K562 (cell line): ENCODE measurements around the gene IL20. TPM values are rescaled to one million over a fixed set of nuclear protein-coding genes. Genes with fewer than 3 reads are reported as not detected.

Source experiments
- ATF7 ChIP-seq: fragments of 450-650 bp; IDR thresholded peaks from 2 replicates; pipeline ENCODE4 v1.7.1; 2014; ENCODE audit warnings: mild to moderate bottlenecking, moderate library complexity
- BCOR ChIP-seq: fragments of 450-650 bp; IDR thresholded peaks from 2 replicates; pipeline ENCODE4 v1.6.1; 2016
- BHLHE40 ChIP-seq: IDR thresholded peaks from 2 replicates; pipeline ENCODE4 v1.6.1; 2011; ENCODE audit warnings: low read length, improper control_type of control experiment
- ELK1 ChIP-seq: sonication (generic); formaldehyde crosslinking; IDR thresholded peaks from 2 replicates; pipeline ENCODE4 v1.8.1; 2022; ENCODE audit warnings: missing genetic modification reagents
- FOS ChIP-seq: IDR thresholded peaks from 3 replicates; pipeline ENCODE4 v1.6.1; 2011; ENCODE audit not compliant: insufficient read length; ENCODE audit errors: extremely low read depth
- FUS ChIP-seq: fragments of 200-400 bp; formaldehyde crosslinking; optimal IDR thresholded peaks from 2 replicates; pipeline ENCODE3; 2017; ENCODE audit warnings: low read depth, low read length
- HCFC1 ChIP-seq: IDR thresholded peaks from 2 replicates; pipeline ENCODE4 v1.6.1; 2012; ENCODE audit warnings: low read depth, low read length, improper control_type of control experiment
- HDAC2 ChIP-seq: fragments of 450-650 bp; IDR thresholded peaks from 2 replicates; pipeline ENCODE4 v1.6.1; 2016; ENCODE audit warnings: mild to moderate bottlenecking
- JUN ChIP-seq, 2 experiments: sonication (generic) in 1 of 2; formaldehyde crosslinking in 1 of 2; IDR thresholded peaks; 2 replicates each; pipeline versions ENCODE4 v1.6.1 to v1.8.0; 2012 to 2022; ENCODE audit warnings: borderline replicate concordance in 2 of 2, mild to moderate bottlenecking in 2 of 2, improper control_type of control experiment in 1 of 2, low read depth in 1 of 2, low read length in 1 of 2, missing genetic modification reagents in 1 of 2
- KDM5B ChIP-seq: fragments of 200-600 bp; sonication (generic); IDR thresholded peaks from 2 replicates; pipeline ENCODE4 v1.6.1; 2012; ENCODE audit warnings: low read depth, mild to moderate bottlenecking, moderate library complexity, low read length, control low read depth, inconsistent platforms; ENCODE audit not compliant: insufficient replicate concordance
- MXI1 ChIP-seq: IDR thresholded peaks from 2 replicates; pipeline ENCODE4 v1.6.1; 2011; ENCODE audit warnings: low read depth, mild to moderate bottlenecking, improper control_type of control experiment, low read length
- NR1H2 ChIP-seq: sonication (generic); formaldehyde crosslinking; IDR thresholded peaks from 2 replicates; pipeline ENCODE4 v1.4.0; 2020; ENCODE audit warnings: mild to moderate bottlenecking, missing genetic modification reagents
- NR3C1 ChIP-seq: sonication (generic); formaldehyde crosslinking; IDR thresholded peaks from 2 replicates; pipeline ENCODE4 v1.8.1; 2022; ENCODE audit warnings: missing genetic modification reagents
- PPARD ChIP-seq: fragments of 250-450 bp; sonication (Bioruptor Pico); IDR thresholded peaks from 2 replicates; pipeline ENCODE4 v1.8.0; 2022; ENCODE audit warnings: inconsistent platforms, mild to moderate bottlenecking, moderate library complexity
- RFX5 ChIP-seq: IDR thresholded peaks from 2 replicates; pipeline ENCODE4 v1.6.1; 2011; ENCODE audit warnings: low read depth, mild to moderate bottlenecking, improper control_type of control experiment, low read length
- RREB1 ChIP-seq: fragments of 250-450 bp; sonication (Bioruptor Pico); IDR thresholded peaks from 2 replicates; pipeline ENCODE4 v1.4.0; 2020
- ZNF121 ChIP-seq: sonication (generic); formaldehyde crosslinking; conservative IDR thresholded peaks from 2 replicates; pipeline ENCODE4 v1.8.0; 2022; ENCODE audit warnings: missing genetic modification reagents
- ZNF197 ChIP-seq: fragments of 200-800 bp; sonication (Bioruptor generic); IDR thresholded peaks from 2 replicates; pipeline ENCODE4 v1.6.1; 2016; ENCODE audit warnings: low read depth, missing genetic modification characterization, missing compliant biosample characterization
- ZNF23 ChIP-seq: fragments of 250-450 bp; sonication (Bioruptor Pico); IDR thresholded peaks from 2 replicates; pipeline ENCODE4 v1.4.0; 2020; ENCODE audit warnings: mild to moderate bottlenecking
- ZNF561 ChIP-seq: fragments of 450-650 bp; formaldehyde crosslinking; conservative IDR thresholded peaks from 2 replicates; pipeline ENCODE4 v1.4.0; 2020; ENCODE audit warnings: mild to moderate bottlenecking, moderate library complexity
- ZNF639 ChIP-seq, 2 experiments: fragments of 200-800 bp in 1 of 2; sonication (Bioruptor generic) in 1 of 2; sonication (generic) in 1 of 2; formaldehyde crosslinking in 1 of 2; IDR thresholded peaks in 1 of 2; conservative IDR thresholded peaks in 1 of 2; 2 replicates each; pipeline versions ENCODE4 v1.5.0 to v1.6.1; 2016 to 2020; ENCODE audit warnings: missing compliant biosample characterization in 1 of 2, missing genetic modification characterization in 1 of 2, missing genetic modification reagents in 1 of 2
- polyA plus RNA-seq, 8 experiments: library from polyadenylated mRNA; depleted of rRNA in 4 of 8; stranded (reverse) in 5 of 8; unstranded in 3 of 8; fragments of >200 nt; fragmentation: Nextera tagmentation in 2 of 8; fragmentation: Illumina TruSeq in 1 of 8; extraction: Ambion mirVana in 2 of 8; extraction: Trizol in 1 of 8; gene quantifications; 2 replicates each; pipeline versions ENCODE4 v1.2.1 to v1.2.3, GENCODE V29; 2011 to 2014; ENCODE audit warnings: inconsistent platforms in 1 of 8, missing spikeins in 1 of 8
- total RNA-seq, 7 experiments: library from RNA; depleted of rRNA in 6 of 7; stranded (reverse); fragments of >200 nt in 6 of 7; fragmentation: Illumina TruSeq in 2 of 7; extraction: Trizol in 2 of 7; gene quantifications; 2 replicates each; pipeline versions ENCODE4 v1.2.1 to v1.2.3, GENCODE V29; 2011 to 2021; ENCODE audit warnings: low replicate concordance in 1 of 7

The IL20 gene
- total and polyA plus RNA-seq, 9 of the 15 experiments (the other 6 are each of a cell fraction or from before 2014, with no cell fraction given): not detected

GRCh38 chr1:206856674-206857464 is 8.6 kb upstream of the IL20 start (continued):
- TF ChIP-seq ELK1 (CRISPR knock-in tag) (no peak), RREB1 (CRISPR knock-in tag) (no peak), HDAC2 (no peak), ZNF23 (CRISPR knock-in tag) (no peak), FUS (no peak), FOS (no peak), ATF7 (no peak), ZNF639 (CRISPR knock-in tag; conservative IDR thresholded peaks at IDR 0.05 in 1 of 2, IDR thresholded peaks at IDR 0.05 in 1 of 2) (no peak), HCFC1 (no peak), ZNF561 (no peak), ZNF197 (CRISPR knock-in tag) (no peak), NR1H2 (no peak), RFX5 (no peak), JUN (IDR thresholded peaks at IDR 0.05; ENCODE audit: borderline replicate concordance, low read depth, low read length) (no peak), JUN (CRISPR knock-in tag; IDR thresholded peaks at IDR 0.05; ENCODE audit: borderline replicate concordance) (no peak), NR3C1 (CRISPR knock-in tag) (no peak), MXI1 (no peak), BCOR (0 out of 2 replicates have a peak, but pooled peaks have one; percentile 33), ZNF121 (CRISPR knock-in tag) (peak; percentile 93), PPARD (CRISPR knock-in tag) (no peak), BHLHE40 (no peak), KDM5B (no peak)
